GM23248 (cell line): Measurements from ENCODE around the gene ZNF474.

Experiments used
- EZH2 ChIP-seq: fragments of 200-600 bp; sonication (generic); IDR thresholded peaks from 2 replicates; pipeline ENCODE4 v1.6.1; 2018; ENCODE audit warnings: antibody characterized with exemption, mild to moderate bottlenecking; ENCODE audit not compliant: insufficient read depth, poor library complexity, severe bottlenecking
- EZH2phosphoT487 ChIP-seq: fragments of 200-600 bp; sonication (generic); IDR thresholded peaks from 2 replicates; pipeline ENCODE4 v1.6.1; 2018; ENCODE audit warnings: antibody characterized with exemption, moderate library complexity, mild to moderate bottlenecking, low read depth; ENCODE audit not compliant: insufficient read depth

DNA sequence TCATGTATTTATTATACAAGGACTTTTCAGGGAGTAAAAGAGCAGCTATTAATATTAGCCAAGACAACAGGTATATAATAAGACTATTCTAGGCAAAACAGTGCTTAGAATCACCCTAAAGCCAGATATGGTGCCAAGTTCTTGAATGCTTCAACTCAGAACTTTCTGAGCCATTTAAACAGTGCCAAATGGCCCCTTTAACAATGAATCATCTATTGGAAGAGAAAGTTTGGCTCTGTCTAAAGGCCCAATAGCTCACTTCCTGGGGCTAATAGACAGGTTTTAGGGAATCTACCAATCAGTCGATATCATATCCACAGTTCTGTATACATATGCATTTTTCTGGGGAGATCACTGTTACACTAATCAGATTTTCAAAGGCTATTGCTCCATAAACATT lies 42.9 kb downstream of the ZNF474 start:
- TF ChIP-seq EZH2 (no peak), EZH2phosphoT487 (no peak)
